SK-N-SH (cell line): ENCODE data around the gene KIFAP3. TPM values are rescaled to one million over a fixed set of nuclear protein-coding genes. Genes with fewer than 3 reads are reported as not detected.

Experiments
- CTCF ChIA-PET: fragments of 300-600, 350-600 bp; formaldehyde crosslinking; extraction: SDS; loops from one replicate; lab custom pipeline; 2021; lab: Yijun Ruan, JAX
- POLR2A ChIA-PET: fragments of 350-600 bp; sonication (Branson Sonifier 250); formaldehyde crosslinking; extraction: SDS; loops from one replicate; lab custom pipeline; 2020; ENCODE audit warnings: antibody characterized with exemption, inconsistent platforms; lab: Yijun Ruan, JAX
- DNase-seq: peaks from one replicate; pipeline ENCODE4 v3.0.0; 2012
- H2AFZ ChIP-seq: fragments of 200-600 bp; sonication (generic); 2 replicates; pipeline ENCODE4 v1.8.1; 2016; ENCODE audit warnings: antibody characterized with exemption, mild to moderate bottlenecking, low read depth
- H3F3A ChIP-seq: fragments of 200-600 bp; sonication (generic); replicated peaks from 2 replicates; pipeline ENCODE3; 2016; ENCODE audit warnings: antibody characterized with exemption, mild to moderate bottlenecking; ENCODE audit not compliant: insufficient read depth
- H3K27ac ChIP-seq, 2 experiments: fragments of 200-500 bp in 1 of 2; fragments of 200-600 bp in 1 of 2; sonication (Bioruptor generic) in 1 of 2; sonication (generic), shearing (Covaris generic) in 1 of 2; 2 replicates each; pipeline versions ENCODE4 v1.5.1 to v1.6.1; 2014 to 2016; ENCODE audit warnings: low read depth in 2 of 2, inconsistent platforms in 1 of 2, low read length in 1 of 2, mild to moderate bottlenecking in 1 of 2, mixed read lengths in 1 of 2
- H3K27me3 ChIP-seq: fragments of 200-600 bp; sonication (generic), shearing (Covaris generic); 2 replicates; pipeline ENCODE4 v1.6.1; 2016; ENCODE audit warnings: mixed run types; ENCODE audit not compliant: insufficient read depth
- H3K36me3 ChIP-seq, 2 experiments: fragments of 200-500 bp in 1 of 2; fragments of 200-600 bp in 1 of 2; sonication (Bioruptor generic) in 1 of 2; sonication (generic) in 1 of 2; replicated peaks in 1 of 2; 2 replicates each; pipeline versions ENCODE3 to v1.5.1; 2014 to 2016; ENCODE audit warnings: low read length in 1 of 2, mild to moderate bottlenecking in 1 of 2; ENCODE audit not compliant: insufficient read depth in 2 of 2, control insufficient read depth in 1 of 2
- H3K4me1 ChIP-seq, 2 experiments: fragments of 200-500 bp in 1 of 2; fragments of 200-600 bp in 1 of 2; sonication (Bioruptor generic) in 1 of 2; sonication (generic), shearing (Covaris generic) in 1 of 2; 2 replicates each; pipeline versions ENCODE4 v1.5.1 to v1.6.1; 2014 to 2016; ENCODE audit warnings: low read depth in 1 of 2, low read length in 1 of 2, mixed run types in 1 of 2; ENCODE audit not compliant: insufficient read depth in 2 of 2, control insufficient read depth in 1 of 2
- H3K4me2 ChIP-seq: fragments of 200-600 bp; sonication (generic), shearing (Covaris generic); 2 replicates; pipeline ENCODE4 v1.6.1; 2017; ENCODE audit warnings: mixed run types
- H3K4me3 ChIP-seq, 2 experiments: fragments of 200-500 bp in 1 of 2; fragments of 200-600 bp in 1 of 2; sonication (Bioruptor generic) in 1 of 2; sonication (generic), shearing (Covaris generic) in 1 of 2; 2 replicates each; pipeline versions ENCODE4 v1.5.1 to v1.8.1; 2014 to 2016; ENCODE audit warnings: low read depth in 2 of 2, inconsistent platforms in 1 of 2, low read length in 1 of 2, mild to moderate bottlenecking in 1 of 2, mixed read lengths in 1 of 2, moderate library complexity in 1 of 2
- H3K79me2 ChIP-seq: fragments of 200-600 bp; sonication (generic); 2 replicates; pipeline ENCODE4 v1.8.1; 2017; ENCODE audit warnings: mild to moderate bottlenecking; ENCODE audit not compliant: insufficient read depth
- H3K9ac ChIP-seq: fragments of 200-600 bp; sonication (generic); 2 replicates; pipeline ENCODE4 v1.6.1; 2017; ENCODE audit warnings: mixed run types
- H3K9me2 ChIP-seq: fragments of 200-600 bp; sonication (generic); 2 replicates; pipeline ENCODE4 v1.6.1; 2017; ENCODE audit warnings: mixed run types
- H3K9me3 ChIP-seq: fragments of 200-600 bp; sonication (generic); 2 replicates; pipeline ENCODE4 v1.6.1; 2017; ENCODE audit warnings: mixed run types, mild to moderate bottlenecking, moderate library complexity
- H4K20me1 ChIP-seq: fragments of 200-600 bp; sonication (generic); 2 replicates; pipeline ENCODE4 v1.6.1; 2017; ENCODE audit warnings: mild to moderate bottlenecking, mixed run types; ENCODE audit not compliant: insufficient read depth
- CHD2 ChIP-seq: fragments of 150-350 bp; IDR thresholded peaks from 2 replicates; pipeline ENCODE4 v1.6.1; 2018; ENCODE audit warnings: low read length; ENCODE audit not compliant: partially characterized antibody
- ELF1 ChIP-seq: IDR thresholded peaks from 2 replicates; pipeline ENCODE4 v1.4.0; 2012
- EP300 ChIP-seq, 2 experiments: IDR thresholded peaks; 2 replicates each; pipeline versions ENCODE4 v1.4.0 to v1.6.1; 2012; ENCODE audit warnings: borderline replicate concordance in 1 of 2, low read depth in 1 of 2, low read length in 1 of 2
- EZH2phosphoT487 ChIP-seq: fragments of 200-600 bp; sonication (generic); IDR thresholded peaks from 2 replicates; pipeline ENCODE4 v1.6.1; 2017; ENCODE audit warnings: low read depth, mixed run types, mild to moderate bottlenecking, antibody characterized with exemption, moderate library complexity, borderline replicate concordance
- FOSL2 ChIP-seq: IDR thresholded peaks from 2 replicates; pipeline ENCODE4 v1.4.0; 2012; ENCODE audit warnings: low read depth, mild to moderate bottlenecking, moderate library complexity, borderline replicate concordance
- FOXJ3 ChIP-seq: sonication (generic); formaldehyde crosslinking; IDR thresholded peaks from 2 replicates; pipeline ENCODE4 v1.5.1; 2020; ENCODE audit warnings: mild to moderate bottlenecking, missing genetic modification reagents
- GABPA ChIP-seq: IDR thresholded peaks from 2 replicates; pipeline ENCODE4 v1.4.0; 2012; ENCODE audit warnings: low read depth, mild to moderate bottlenecking
- GATA2 ChIP-seq: sonication (generic); formaldehyde crosslinking; IDR thresholded peaks from 2 replicates; pipeline ENCODE4 v1.5.0; 2020; ENCODE audit warnings: mild to moderate bottlenecking, missing genetic modification reagents
- JUND ChIP-seq: IDR thresholded peaks from 2 replicates; pipeline ENCODE4 v1.4.0; 2012
- MEF2A ChIP-seq: IDR thresholded peaks from 2 replicates; pipeline ENCODE4 v1.4.0; 2012; ENCODE audit warnings: low read depth, borderline replicate concordance
- NRF1 ChIP-seq: IDR thresholded peaks from 2 replicates; pipeline ENCODE4 v1.6.1; 2012; ENCODE audit warnings: low read depth, mild to moderate bottlenecking, low read length
- RXRA ChIP-seq: IDR thresholded peaks from 2 replicates; pipeline ENCODE4 v1.4.0; 2012; ENCODE audit warnings: low read depth, mild to moderate bottlenecking, borderline replicate concordance
- TCF12 ChIP-seq: IDR thresholded peaks from 2 replicates; pipeline ENCODE4 v1.4.0; 2012
- YY1 ChIP-seq: IDR thresholded peaks from 2 replicates; pipeline ENCODE4 v1.4.0; 2012; ENCODE audit warnings: low read depth, mild to moderate bottlenecking
- WGBS: methylation state at CpG from one replicate; pipeline ENCODE4 v1.1.6; 2017; ENCODE audit warnings: low lambda C conversion rate; 5-methylcytosine and 5-hydroxymethylcytosine counted together
- polyA plus RNA-seq, 3 experiments: library from polyadenylated mRNA; depleted of rRNA; stranded (reverse); fragments of >200 nt; gene quantifications; 2 replicates each; pipeline ENCODE4 v1.2.3, GENCODE V29; 2012
- TF ChIP-seq, protein P1 (sequence below): fragments of 200-600 bp; sonication (generic); IDR thresholded peaks from 2 replicates; pipeline ENCODE4 v1.6.1; 2017; ENCODE audit warnings: antibody characterized with exemption, mild to moderate bottlenecking, moderate library complexity
- TF ChIP-seq, protein P2 (sequence below): IDR thresholded peaks from 2 replicates; pipeline ENCODE4 v1.4.0; 2012; ENCODE audit warnings: low read depth, borderline replicate concordance
- TF ChIP-seq, protein P3 (sequence below): IDR thresholded peaks from 2 replicates; pipeline ENCODE4; 2012
- TF ChIP-seq, protein P4 (sequence below): IDR thresholded peaks from 2 replicates; pipeline ENCODE4 v1.4.0; 2012; ENCODE audit warnings: low read depth, borderline replicate concordance
- TF ChIP-seq, protein P5 (sequence below): fragments of 150-350 bp; IDR thresholded peaks from 2 replicates; pipeline ENCODE4 v1.6.1; 2016; ENCODE audit warnings: mild to moderate bottlenecking, low read depth, low read length

Gene KIFAP3
- polyA plus RNA-seq, 1 of the 3 experiments (the other 2 are of a cell fraction), result 10.7 TPM

DNA sequence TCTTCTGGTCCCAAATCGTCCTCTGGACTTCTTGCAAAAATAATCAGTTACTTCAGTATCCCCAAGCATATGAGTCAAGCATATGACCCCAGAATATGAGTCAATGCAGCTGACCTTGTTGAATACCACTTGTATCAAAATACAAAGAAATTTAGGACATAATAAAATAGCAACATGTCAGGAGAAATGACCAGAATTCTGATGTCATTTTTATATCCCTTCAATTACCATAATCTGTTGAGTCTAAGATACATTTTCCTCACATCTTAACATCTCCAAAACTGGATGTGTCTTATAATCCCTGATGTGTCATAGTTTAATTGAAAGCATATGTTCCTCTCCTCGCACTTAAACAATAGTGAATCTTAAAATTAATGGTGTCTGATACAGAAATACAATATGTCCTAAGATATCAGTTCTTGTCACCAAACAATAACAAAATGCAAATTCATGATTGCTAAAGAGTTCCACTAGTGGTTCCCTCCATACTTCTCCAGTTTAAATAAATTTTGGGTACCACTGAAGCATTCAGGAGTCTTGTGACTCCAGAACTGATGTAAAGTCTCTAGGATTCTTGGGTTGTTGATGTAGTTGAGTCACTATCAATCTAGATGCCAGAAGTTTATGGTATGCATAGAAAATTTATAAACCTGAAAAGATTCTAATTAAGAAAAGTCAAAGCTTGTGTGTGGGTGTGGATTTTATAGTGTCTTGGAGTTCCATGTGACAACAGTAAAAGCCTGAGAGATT is 41.8 kb downstream of the KIFAP3 start:
- Histone ChIP-seq H2AFZ (no peak overlapping the region), H3K79me2 (no peaks in the 10 kb centered on the region), H3K9ac (no peak overlapping the region), H3F3A (peaks cover 26% of the 10 kb centered on the region), H3K27ac (no peak overlapping the region), H3K9me3 (peaks cover 12% of the 10 kb centered on the region), H3K4me3 (no peak overlapping the region), H3K4me2 (no peak overlapping the region), H4K20me1 (no peaks in the 10 kb centered on the region), H3K9me2 (no peaks in the 10 kb centered on the region), H3K4me1 (no peaks in the 10 kb centered on the region; a peak in 1 of 4 replicates), H3K36me3 (peaks cover 21 to 39% of the 10 kb centered on the region in 2 experiments), H3K27me3 (no peaks in the 10 kb centered on the region)
- ChIA-PET POLR2A (no interaction called here), CTCF (interaction anchor here (1.2 kb wide), 1 partner anchor 35 kb away, joined by 3 read pairs; no protein-coding TSS in a partner anchor)
- TF ChIP-seq FOSL2 (peak; percentile 26; the same call in 1 of the 2 replicates), TCF12 (peak; percentile 71), ELF1 (no peak), NRF1 (no peak)
- 55% methylated on average over 2 of the region's 2 CpGs for WGBS
- DNase-seq, result no peak

DNA sequence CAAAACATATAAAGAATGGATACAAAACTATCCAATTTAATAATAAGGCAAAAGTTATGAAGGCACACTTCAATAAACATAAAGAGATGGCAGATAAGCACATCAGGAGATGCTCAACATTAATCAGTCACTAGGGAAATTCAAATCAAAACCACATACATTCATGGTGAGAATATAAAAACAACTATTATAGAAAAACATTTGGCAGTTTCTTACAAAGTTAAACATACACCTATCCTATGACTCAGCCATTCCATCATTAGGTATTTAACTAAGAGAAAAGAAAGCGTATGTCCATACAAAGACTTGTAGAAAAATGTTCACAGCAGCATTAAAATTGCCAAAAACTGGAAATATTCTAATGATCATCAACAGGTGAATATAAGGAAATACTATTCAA is 44.3 kb downstream of the KIFAP3 start:
- no peak for TF ChIP-seq FOSL2
- TF ChIP-seq, protein P1, sequence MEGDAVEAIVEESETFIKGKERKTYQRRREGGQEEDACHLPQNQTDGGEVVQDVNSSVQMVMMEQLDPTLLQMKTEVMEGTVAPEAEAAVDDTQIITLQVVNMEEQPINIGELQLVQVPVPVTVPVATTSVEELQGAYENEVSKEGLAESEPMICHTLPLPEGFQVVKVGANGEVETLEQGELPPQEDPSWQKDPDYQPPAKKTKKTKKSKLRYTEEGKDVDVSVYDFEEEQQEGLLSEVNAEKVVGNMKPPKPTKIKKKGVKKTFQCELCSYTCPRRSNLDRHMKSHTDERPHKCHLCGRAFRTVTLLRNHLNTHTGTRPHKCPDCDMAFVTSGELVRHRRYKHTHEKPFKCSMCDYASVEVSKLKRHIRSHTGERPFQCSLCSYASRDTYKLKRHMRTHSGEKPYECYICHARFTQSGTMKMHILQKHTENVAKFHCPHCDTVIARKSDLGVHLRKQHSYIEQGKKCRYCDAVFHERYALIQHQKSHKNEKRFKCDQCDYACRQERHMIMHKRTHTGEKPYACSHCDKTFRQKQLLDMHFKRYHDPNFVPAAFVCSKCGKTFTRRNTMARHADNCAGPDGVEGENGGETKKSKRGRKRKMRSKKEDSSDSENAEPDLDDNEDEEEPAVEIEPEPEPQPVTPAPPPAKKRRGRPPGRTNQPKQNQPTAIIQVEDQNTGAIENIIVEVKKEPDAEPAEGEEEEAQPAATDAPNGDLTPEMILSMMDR, result no peak
- TF ChIP-seq MEF2A, result no peak
- TF ChIP-seq GATA2 (CRISPR knock-in tag), result no peak
- TF ChIP-seq GABPA, result no peak
- TF ChIP-seq, protein P2, sequence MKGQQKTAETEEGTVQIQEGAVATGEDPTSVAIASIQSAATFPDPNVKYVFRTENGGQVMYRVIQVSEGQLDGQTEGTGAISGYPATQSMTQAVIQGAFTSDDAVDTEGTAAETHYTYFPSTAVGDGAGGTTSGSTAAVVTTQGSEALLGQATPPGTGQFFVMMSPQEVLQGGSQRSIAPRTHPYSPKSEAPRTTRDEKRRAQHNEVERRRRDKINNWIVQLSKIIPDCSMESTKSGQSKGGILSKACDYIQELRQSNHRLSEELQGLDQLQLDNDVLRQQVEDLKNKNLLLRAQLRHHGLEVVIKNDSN, result no peak
- TF ChIP-seq EP300 (IDR thresholded peaks at IDR 0.05; ENCODE audit: borderline replicate concordance in 1 of 2, low read depth in 1 of 2, low read length in 1 of 2), result no peak
- TF ChIP-seq TCF12, result no peak
- TF ChIP-seq RXRA, result no peak
- no peak for TF ChIP-seq NRF1
- TF ChIP-seq, protein P3, sequence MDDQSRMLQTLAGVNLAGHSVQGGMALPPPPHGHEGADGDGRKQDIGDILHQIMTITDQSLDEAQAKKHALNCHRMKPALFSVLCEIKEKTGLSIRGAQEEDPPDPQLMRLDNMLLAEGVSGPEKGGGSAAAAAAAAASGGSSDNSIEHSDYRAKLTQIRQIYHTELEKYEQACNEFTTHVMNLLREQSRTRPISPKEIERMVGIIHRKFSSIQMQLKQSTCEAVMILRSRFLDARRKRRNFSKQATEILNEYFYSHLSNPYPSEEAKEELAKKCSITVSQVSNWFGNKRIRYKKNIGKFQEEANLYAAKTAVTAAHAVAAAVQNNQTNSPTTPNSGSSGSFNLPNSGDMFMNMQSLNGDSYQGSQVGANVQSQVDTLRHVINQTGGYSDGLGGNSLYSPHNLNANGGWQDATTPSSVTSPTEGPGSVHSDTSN, result no peak
- TF ChIP-seq FOXJ3, result no peak
- TF ChIP-seq, protein P4, sequence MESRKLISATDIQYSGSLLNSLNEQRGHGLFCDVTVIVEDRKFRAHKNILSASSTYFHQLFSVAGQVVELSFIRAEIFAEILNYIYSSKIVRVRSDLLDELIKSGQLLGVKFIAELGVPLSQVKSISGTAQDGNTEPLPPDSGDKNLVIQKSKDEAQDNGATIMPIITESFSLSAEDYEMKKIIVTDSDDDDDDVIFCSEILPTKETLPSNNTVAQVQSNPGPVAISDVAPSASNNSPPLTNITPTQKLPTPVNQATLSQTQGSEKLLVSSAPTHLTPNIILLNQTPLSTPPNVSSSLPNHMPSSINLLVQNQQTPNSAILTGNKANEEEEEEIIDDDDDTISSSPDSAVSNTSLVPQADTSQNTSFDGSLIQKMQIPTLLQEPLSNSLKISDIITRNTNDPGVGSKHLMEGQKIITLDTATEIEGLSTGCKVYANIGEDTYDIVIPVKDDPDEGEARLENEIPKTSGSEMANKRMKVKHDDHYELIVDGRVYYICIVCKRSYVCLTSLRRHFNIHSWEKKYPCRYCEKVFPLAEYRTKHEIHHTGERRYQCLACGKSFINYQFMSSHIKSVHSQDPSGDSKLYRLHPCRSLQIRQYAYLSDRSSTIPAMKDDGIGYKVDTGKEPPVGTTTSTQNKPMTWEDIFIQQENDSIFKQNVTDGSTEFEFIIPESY, result no peak
- no peak for TF ChIP-seq JUND
- TF ChIP-seq, protein P5, sequence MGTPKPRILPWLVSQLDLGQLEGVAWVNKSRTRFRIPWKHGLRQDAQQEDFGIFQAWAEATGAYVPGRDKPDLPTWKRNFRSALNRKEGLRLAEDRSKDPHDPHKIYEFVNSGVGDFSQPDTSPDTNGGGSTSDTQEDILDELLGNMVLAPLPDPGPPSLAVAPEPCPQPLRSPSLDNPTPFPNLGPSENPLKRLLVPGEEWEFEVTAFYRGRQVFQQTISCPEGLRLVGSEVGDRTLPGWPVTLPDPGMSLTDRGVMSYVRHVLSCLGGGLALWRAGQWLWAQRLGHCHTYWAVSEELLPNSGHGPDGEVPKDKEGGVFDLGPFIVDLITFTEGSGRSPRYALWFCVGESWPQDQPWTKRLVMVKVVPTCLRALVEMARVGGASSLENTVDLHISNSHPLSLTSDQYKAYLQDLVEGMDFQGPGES, result no peak
- TF ChIP-seq CHD2, result no peak
- no peak for TF ChIP-seq EZH2phosphoT487
- no peak for TF ChIP-seq YY1
- TF ChIP-seq, all 33 proteins: peak for 0
- H4K20me1 ChIP-seq, result no peaks in the 10 kb centered on the region

More for the DNA sequence above, 44.3 kb downstream of the KIFAP3 start:
- Histone ChIP-seq H3K4me2 (no peak overlapping the region), H3K27ac (no peak overlapping the region), H3K9me3 (peaks cover 20% of the 10 kb centered on the region), H3K4me1 (no peaks in the 10 kb centered on the region; a peak in 1 of 4 replicates), H3K36me3 (peaks cover 21 to 58% of the 10 kb centered on the region in 2 experiments), H3K4me3 (no peak overlapping the region), H3F3A (peaks cover 21% of the 10 kb centered on the region), H2AFZ (no peak overlapping the region), H3K9me2 (no peaks in the 10 kb centered on the region), H3K79me2 (no peaks in the 10 kb centered on the region), H3K27me3 (no peaks in the 10 kb centered on the region), H3K9ac (no peak overlapping the region)
- 92% methylated on average over 1 of the region's 1 CpG for WGBS
- POLR2A ChIA-PET, result no interaction called here
- CTCF ChIA-PET, result no interaction called here
- DNase-seq, result no peak
